Mammary epithelial cell (primary cell): Measurements from ENCODE around the gene ADAT3.
"Not testable (repeated sequence)": the region's sequence is repeated elsewhere in the genome, so short reads cannot be mapped to it uniquely, and the experiment has no call there.

Source experiments
- EZH2 ChIP-seq: IDR thresholded peaks from 2 replicates; pipeline ENCODE4 v1.6.1; 2012; ENCODE audit warnings: low read length, inconsistent platforms, borderline replicate concordance
- TF ChIP-seq, protein P1 (sequence below), 2 donors: IDR thresholded peaks in 1 of 2; conservative IDR thresholded peaks in 1 of 2; 2 replicates each; pipeline ENCODE4 v1.5.1; 2011 to 2012; ENCODE audit warnings: inconsistent platforms in 2 of 2, low read length in 2 of 2, mild to moderate bottlenecking in 2 of 2, control low read depth in 1 of 2, low read depth in 1 of 2; ENCODE audit not compliant: insufficient read depth in 1 of 2; ENCODE audit errors: extremely low read depth in 1 of 2

DNA sequence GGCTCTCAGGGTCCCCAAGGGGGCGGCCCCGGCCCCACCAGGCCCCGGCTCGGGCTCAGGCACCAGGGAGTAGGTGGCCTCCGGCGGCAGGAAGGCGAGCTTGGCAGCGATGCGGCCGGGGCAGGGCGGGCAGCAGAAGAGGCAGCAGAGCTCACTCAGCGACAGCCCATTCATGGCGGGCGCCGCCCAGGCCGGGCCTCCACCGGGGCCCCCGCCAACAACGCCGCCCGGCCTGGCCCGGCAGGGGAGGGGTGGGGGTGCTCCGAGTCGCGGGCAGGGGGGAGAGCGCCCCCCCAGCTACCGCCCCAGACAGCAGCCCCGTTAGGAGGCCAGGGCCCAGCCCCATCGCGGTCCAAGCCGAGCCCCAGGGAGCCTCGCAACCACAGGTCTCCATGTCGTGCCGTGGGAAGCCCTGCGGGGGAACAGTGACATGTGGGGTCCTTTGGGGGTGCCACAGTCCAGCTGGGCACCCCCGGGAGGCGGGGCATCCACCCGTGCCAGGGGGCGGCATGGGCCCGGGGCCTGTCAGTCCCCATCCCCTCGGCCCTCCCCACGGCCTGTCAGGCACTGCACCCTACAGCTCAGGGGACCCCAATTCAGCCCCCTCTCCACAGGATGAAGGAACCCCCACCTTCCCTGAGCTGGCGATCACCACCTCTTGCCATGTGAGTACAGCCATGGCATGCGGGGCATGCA lies 23.7 kb upstream of the ADAT3 start:
- TF ChIP-seq, protein P1, sequence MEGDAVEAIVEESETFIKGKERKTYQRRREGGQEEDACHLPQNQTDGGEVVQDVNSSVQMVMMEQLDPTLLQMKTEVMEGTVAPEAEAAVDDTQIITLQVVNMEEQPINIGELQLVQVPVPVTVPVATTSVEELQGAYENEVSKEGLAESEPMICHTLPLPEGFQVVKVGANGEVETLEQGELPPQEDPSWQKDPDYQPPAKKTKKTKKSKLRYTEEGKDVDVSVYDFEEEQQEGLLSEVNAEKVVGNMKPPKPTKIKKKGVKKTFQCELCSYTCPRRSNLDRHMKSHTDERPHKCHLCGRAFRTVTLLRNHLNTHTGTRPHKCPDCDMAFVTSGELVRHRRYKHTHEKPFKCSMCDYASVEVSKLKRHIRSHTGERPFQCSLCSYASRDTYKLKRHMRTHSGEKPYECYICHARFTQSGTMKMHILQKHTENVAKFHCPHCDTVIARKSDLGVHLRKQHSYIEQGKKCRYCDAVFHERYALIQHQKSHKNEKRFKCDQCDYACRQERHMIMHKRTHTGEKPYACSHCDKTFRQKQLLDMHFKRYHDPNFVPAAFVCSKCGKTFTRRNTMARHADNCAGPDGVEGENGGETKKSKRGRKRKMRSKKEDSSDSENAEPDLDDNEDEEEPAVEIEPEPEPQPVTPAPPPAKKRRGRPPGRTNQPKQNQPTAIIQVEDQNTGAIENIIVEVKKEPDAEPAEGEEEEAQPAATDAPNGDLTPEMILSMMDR (conservative IDR thresholded peaks at IDR 0.05 in 1 of 2, IDR thresholded peaks at IDR 0.05 in 1 of 2; ENCODE audit: extremely low read depth in 1 of 2, insufficient read depth in 1 of 2, low read depth in 1 of 2, low read length in 2 of 2), result not testable (repeated sequence)
- TF ChIP-seq EZH2, result not testable (repeated sequence)
